Measurements from ENCODE around the gene ALPG. TPM values are rescaled to one million over a fixed set of nuclear protein-coding genes. Genes with fewer than 3 reads are reported as not detected.
"Not testable (repeated sequence)": the region's sequence is repeated elsewhere in the genome, so short reads cannot be mapped to it uniquely, and the experiment has no call there.

Gene ALPG
- total RNA-seq, 1 donor from 2014 or later: not detected

- intact Hi-C loops (cut with DNase I): loop anchor here (5.0 kb wide), 1 partner anchor 527 kb away; no protein-coding TSS in a partner anchor
- ATAC-seq (no peak), DNase-seq (ENCODE audit: low spot score) (no peak)
These were observed 28.1 kb downstream of the ALPG start for GRCh38 chr2:232434563-232435374.

GRCh38 chr2:232435375-232435648 lies 28.7 kb downstream of the ALPG start:
- ATAC-seq (no peak), DNase-seq (ENCODE audit: low spot score) (no peak)
- intact Hi-C loops (cut with DNase I): loop anchor here (5.0 kb wide), 1 partner anchor 528 kb away; no protein-coding TSS in a partner anchor

GRCh38 chr2:232435805-232436204 lies 29.2 kb downstream of the ALPG start:
- no peak for ATAC-seq
- DNase-seq (ENCODE audit: low spot score): no peak
- intact Hi-C loops (cut with DNase I): loop anchor here (5.0 kb wide), 1 partner anchor 529 kb away; no protein-coding TSS in a partner anchor

DNA sequence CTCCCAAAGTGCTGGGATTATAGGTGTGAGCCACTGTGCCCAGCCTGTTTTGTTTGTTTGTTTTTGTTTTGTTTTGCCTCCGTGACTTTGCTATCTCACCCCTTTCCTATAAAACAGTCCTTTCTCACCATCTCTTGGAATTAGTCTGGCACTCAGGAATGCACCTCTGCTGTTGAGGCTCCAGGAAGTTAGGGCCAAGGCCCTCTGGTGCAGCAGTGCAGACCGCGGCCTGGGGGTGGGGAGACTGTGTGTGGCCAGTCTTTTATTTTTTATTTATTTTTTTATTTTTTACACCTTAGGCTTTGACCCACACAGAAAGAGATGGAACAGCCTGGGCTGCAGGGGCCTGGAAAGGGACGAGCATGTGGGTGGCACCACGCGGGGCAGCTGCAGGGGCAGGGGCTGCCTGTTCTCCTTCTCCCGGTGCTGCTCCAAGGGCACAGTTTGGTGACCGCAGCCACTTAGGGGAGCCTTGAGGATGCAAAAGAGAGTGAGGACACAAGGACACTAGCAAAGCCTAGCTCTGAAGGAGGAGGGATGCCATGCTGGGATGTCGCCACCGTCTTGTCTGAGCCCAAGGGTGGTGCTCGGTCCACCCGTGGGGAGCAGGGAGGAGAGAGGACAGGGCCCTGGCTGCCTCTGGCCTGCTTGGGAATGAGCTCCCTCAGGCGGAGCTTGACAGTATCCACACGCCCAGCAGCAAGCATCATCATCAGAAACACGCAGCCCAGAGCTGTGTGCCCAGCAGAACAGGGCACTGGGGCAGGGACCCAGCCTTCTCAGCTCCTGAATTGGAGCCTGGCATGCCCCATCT lies 29.9 kb downstream of the ALPG start:
- intact Hi-C loops (cut with DNase I): loop anchor here (5.0 kb wide), 1 partner anchor 529 kb away; no protein-coding TSS in a partner anchor
- ATAC-seq (no peak), DNase-seq (ENCODE audit: low spot score) (no peak)

- no peak for DNase-seq (ENCODE audit: low spot score)
- no peak for ATAC-seq
- intact Hi-C loops (cut with DNase I): loop anchor here (5.0 kb wide), 1 partner anchor 530 kb away; no protein-coding TSS in a partner anchor
These were observed 30.5 kb downstream of the ALPG start for GRCh38 chr2:232437195-232437571.

- no peak for DNase-seq (ENCODE audit: low spot score)
- intact Hi-C loops (cut with DNase I): loop anchor here (5.0 kb wide), 1 partner anchor 531 kb away; no protein-coding TSS in a partner anchor
- no peak for ATAC-seq
These were observed 31.4 kb downstream of the ALPG start for GRCh38 chr2:232438091-232438490.

- ATAC-seq (peak; percentile 63), DNase-seq (ENCODE audit: low spot score) (peak; percentile 53)
- intact Hi-C loops (cut with DNase I): loop anchor here (5.0 kb wide), 1 partner anchor 532 kb away; no protein-coding TSS in a partner anchor
These were observed 32.5 kb downstream of the ALPG start for GRCh38 chr2:232438951-232439757.

- intact Hi-C loops (cut with DNase I): loop anchor here (5.0 kb wide), 1 partner anchor 532 kb away; no protein-coding TSS in a partner anchor
- ATAC-seq: no peak
- DNase-seq (ENCODE audit: low spot score): no peak
These were observed 33.1 kb downstream of the ALPG start for GRCh38 chr2:232439758-232440135.

GRCh38 chr2:232440220-232441018 lies 33.8 kb downstream of the ALPG start:
- DNase-seq (ENCODE audit: low spot score): peak; percentile 91
- intact Hi-C loops (cut with DNase I): not testable (repeated sequence)

DNA sequence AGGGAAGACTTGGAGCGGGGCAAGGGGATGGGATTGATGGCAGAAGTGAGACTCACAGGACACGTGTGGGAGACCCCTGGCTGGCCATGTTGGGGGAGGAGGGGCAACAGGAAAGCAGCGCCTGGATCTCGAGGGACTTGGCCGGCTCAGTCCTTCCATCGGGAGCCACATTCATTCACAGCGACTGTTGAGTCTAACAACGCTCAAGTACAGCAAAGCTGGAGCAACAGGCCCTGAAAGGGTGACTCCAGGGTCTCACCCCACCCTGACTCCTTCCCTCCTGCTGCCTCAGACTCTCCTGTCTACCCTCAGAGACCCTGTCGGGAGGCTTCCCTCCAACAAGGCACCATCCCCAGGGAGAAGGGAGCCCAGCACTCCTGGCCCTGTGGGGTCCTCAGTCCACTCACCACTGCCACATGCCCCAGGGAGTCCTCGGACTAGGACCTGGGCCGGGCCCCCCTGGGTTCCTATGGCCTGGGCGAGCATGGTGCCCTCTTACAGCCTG lies 34.6 kb downstream of the ALPG start:
- no peak for ATAC-seq
- no peak for DNase-seq (ENCODE audit: low spot score)
- intact Hi-C loops (cut with DNase I): no loop called here

More at GRCh38 chr2:232440220-232441018, 33.8 kb downstream of the ALPG start:
- ATAC-seq: peak; percentile 82

DNA sequence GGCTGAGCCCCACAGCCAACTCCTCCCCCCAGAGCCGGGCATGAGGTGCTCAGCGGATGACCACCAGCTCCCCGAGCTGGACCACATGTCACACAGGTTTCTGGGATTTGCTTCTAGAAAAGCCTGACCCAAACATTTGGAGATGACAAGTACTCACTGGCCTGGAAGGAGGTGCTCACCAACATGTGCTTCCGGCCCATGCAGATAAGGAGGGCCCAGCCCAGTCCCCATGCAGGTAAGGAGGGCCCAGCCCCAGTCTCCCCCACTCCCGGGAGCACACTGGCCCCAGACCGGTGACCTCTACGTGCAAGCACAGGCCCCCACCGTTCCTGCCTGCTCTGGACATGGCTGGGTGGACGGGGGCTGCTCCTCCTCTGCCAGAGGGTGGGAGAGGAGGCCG lies 35.3 kb downstream of the ALPG start:
- intact Hi-C loops (cut with DNase I); ATAC-seq; DNase-seq (ENCODE audit: low spot score): not testable (repeated sequence)

DNA sequence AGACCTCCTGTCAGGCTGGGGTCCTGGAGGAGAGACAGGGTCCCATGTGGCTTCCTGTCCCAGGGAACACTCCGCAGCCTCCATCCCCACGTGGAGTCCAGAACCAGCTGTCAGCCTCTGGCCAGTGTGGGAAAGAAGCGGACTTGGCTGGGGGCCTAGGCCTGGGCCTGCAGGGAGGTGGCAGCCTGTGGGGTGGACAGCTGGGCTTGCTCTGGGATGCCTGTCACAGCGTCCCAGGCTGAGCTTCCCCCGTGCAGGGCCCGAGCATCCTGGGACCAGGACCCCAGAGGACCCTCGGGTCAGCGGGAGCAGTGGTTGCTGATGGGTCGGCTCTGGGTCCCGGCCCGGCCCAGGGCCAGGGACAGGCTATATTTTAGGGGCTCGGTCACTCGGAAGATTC lies 35.8 kb downstream of the ALPG start:
- DNase-seq (ENCODE audit: low spot score); intact Hi-C loops (cut with DNase I); ATAC-seq: not testable (repeated sequence)

DNA sequence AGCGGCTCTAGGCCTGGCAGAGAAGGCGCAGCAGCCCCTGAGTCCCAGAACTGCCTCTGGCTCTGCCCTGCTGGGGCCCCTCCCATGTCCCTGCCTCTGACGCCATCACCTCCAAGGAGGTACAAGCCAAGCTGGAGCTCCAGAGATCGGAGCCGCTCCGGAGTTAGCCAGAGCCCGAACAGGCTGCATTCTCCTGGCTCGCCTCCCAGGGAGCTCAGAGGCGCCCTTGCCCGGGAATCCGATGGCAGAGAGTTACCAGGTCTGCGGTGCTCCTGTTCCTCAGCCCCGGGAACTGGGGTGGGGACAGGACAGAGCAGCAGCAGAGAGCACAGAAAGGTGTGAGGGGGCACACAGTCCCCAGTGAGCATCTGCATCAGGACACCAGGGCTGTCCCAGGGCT lies 36.4 kb downstream of the ALPG start:
- intact Hi-C loops (cut with DNase I); ATAC-seq; DNase-seq (ENCODE audit: low spot score): not testable (repeated sequence)

- DNase-seq (ENCODE audit: low spot score); ATAC-seq; intact Hi-C loops (cut with DNase I): not testable (repeated sequence)
These were observed 37.2 kb downstream of the ALPG start for GRCh38 chr2:232443669-232444408.

GRCh38 chr2:232444409-232445148 lies 37.9 kb downstream of the ALPG start:
- no peak for ATAC-seq
- no peak for DNase-seq (ENCODE audit: low spot score)
- intact Hi-C loops (cut with DNase I): no loop called here

GRCh38 chr2:232445149-232445885 lies 38.7 kb downstream of the ALPG start:
- ATAC-seq; intact Hi-C loops (cut with DNase I); DNase-seq (ENCODE audit: low spot score): not testable (repeated sequence)

Data from sciatic nerve (tissue), 2 donors.